AG04450 (cell line): Measurements from ENCODE around the gene KCTD18. TPM values are rescaled to one million over a fixed set of nuclear protein-coding genes. Genes with fewer than 3 reads are reported as not detected.

Source experiments
- CTCF ChIA-PET: fragments of 300-600, 350-600 bp; formaldehyde crosslinking; extraction: SDS; loops from one replicate; lab custom pipeline; 2022; ENCODE audit warnings: antibody characterized with exemption, inconsistent platforms; lab: Charles Lee
- POLR2A ChIA-PET: fragments of 350-600 bp; formaldehyde crosslinking; extraction: SDS; loops from one replicate; lab custom pipeline; 2021; ENCODE audit warnings: antibody characterized with exemption, inconsistent platforms; lab: Yijun Ruan, JAX
- DNase-seq: peaks from one replicate; pipeline ENCODE4 v3.0.0-alpha.2; 2011; ENCODE audit warnings: low read depth, low spot score
- H3K27ac ChIP-seq: one replicate; pipeline ENCODE4 v1.5.1; 2012; ENCODE audit warnings: low read depth, low read length, control low read depth
- H3K27me3 ChIP-seq: one replicate; pipeline ENCODE4 v1.6.0; 2012; ENCODE audit warnings: low read length; ENCODE audit not compliant: control insufficient read depth, insufficient read depth
- H3K4me3 ChIP-seq: 2 replicates; pipeline ENCODE4 v1.5.1; 2011; ENCODE audit warnings: mild to moderate bottlenecking, low read depth, low read length, control low read depth
- H3K9me3 ChIP-seq: 2 replicates; pipeline ENCODE4 v1.5.1; 2012; ENCODE audit warnings: low read length; ENCODE audit not compliant: control insufficient read depth, insufficient read depth
- polyA plus RNA-seq: library from polyadenylated mRNA; depleted of rRNA; stranded (reverse); fragments of >200 nt; gene quantifications from 2 replicates; pipeline ENCODE4 v1.2.3, GENCODE V29; 2011
- TF ChIP-seq, protein P1 (sequence below): IDR thresholded peaks from 2 replicates; pipeline ENCODE4 v1.5.1; 2011; ENCODE audit warnings: low read depth, low read length, control low read depth, inconsistent platforms

The KCTD18 gene
- polyA plus RNA-seq, 1 experiment = 13.8 TPM

DNA sequence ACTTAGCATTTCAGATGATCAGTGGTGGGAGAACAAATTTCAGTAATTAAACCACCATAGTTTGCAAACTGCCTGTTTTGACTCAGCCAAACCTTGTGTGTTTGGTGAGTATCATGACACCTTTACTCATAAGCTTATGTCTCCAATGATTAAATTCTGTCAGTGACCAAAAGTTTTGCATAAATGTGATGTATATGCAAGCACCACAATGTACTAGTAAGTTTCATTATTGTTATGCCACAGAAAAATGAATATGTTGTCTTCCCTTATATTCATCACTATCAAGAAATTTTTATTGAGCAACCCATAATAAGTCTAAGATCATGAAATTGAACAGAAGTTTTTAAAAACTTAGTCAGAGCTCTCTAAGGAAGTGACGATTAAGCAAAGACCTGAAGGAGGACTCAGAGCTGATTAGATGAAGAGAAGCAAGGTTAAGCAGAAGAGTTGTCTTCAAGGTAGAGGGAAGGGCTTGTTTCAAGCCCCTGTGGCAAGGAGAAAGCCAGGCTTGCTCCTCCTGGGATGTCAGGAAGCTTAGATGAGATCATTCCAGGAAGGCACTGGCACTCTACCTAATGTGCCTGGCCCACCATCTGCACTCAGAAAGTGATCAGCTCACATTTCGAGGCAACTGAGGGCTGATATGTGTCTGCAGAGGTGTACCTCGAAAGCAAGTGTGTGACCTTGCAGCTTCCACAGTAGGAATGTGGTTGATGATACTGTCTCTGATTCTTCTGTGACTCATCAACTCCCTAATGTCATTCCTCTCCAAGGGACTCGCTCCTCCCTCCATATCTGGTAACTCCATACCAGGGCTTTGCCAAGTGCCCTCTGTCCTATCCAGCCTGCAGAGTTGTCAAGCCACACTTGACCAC, 54.7 kb downstream of the KCTD18 start:
- H3K4me3 ChIP-seq = no peak overlapping the region
- no peak for DNase-seq
- CTCF ChIA-PET = interaction anchor here (1.0 to 1.2 kb wide), 2 partner anchors 16 to 482 kb away, joined by 3 to 4 read pairs; no protein-coding TSS in a partner anchor
- POLR2A ChIA-PET = no interaction called here
- H3K9me3 ChIP-seq = no peaks in the 10 kb centered on the region
- no peaks in the 10 kb centered on the region for H3K27me3 ChIP-seq
- peak overlapping the region; percentile 25 for H3K27ac ChIP-seq
- TF ChIP-seq, protein P1, sequence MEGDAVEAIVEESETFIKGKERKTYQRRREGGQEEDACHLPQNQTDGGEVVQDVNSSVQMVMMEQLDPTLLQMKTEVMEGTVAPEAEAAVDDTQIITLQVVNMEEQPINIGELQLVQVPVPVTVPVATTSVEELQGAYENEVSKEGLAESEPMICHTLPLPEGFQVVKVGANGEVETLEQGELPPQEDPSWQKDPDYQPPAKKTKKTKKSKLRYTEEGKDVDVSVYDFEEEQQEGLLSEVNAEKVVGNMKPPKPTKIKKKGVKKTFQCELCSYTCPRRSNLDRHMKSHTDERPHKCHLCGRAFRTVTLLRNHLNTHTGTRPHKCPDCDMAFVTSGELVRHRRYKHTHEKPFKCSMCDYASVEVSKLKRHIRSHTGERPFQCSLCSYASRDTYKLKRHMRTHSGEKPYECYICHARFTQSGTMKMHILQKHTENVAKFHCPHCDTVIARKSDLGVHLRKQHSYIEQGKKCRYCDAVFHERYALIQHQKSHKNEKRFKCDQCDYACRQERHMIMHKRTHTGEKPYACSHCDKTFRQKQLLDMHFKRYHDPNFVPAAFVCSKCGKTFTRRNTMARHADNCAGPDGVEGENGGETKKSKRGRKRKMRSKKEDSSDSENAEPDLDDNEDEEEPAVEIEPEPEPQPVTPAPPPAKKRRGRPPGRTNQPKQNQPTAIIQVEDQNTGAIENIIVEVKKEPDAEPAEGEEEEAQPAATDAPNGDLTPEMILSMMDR = no peak

DNA sequence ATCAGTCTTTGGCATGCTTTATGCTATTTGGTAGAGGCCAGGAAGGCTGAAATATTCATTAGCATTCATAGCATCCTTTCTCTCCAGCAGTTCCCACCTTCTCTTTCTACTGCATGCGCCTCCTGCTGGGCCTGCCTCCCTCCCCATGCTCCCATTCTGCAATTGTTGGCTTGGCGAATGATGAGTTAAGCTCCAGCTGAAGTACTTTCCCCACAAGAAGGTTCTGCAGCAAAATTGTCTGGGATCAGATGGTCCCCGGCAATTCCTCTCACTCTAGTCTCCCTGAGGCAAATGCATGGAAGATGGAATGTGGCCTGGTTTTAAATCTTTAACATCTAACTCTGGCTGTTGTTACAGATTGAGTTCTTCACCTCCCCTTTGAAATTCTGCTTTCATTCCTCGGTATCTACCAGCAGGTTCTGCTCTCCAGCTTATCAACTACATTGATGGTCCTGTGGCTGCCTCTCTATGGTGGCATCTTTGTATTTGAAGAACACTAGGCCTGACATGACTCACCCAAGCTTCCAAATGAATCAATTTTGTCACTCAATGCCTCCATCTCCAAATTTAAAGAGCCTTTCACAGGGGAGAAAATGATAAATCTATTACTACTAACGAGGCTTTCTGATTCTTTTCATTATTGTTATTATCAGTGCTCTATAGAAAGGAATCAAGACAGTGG, 55.9 kb downstream of the KCTD18 start:
- Histone ChIP-seq H3K4me3 (no peak overlapping the region), H3K9me3 (no peaks in the 10 kb centered on the region), H3K27ac (no peak overlapping the region), H3K27me3 (no peaks in the 10 kb centered on the region)
- TF ChIP-seq, protein P1 = no peak
- POLR2A ChIA-PET = no interaction called here
- no peak for DNase-seq
- CTCF ChIA-PET = interaction anchor here (1.1 to 1.2 kb wide), 2 partner anchors 27 to 480 kb away, joined by 3 read pairs; no protein-coding TSS in a partner anchor

DNA sequence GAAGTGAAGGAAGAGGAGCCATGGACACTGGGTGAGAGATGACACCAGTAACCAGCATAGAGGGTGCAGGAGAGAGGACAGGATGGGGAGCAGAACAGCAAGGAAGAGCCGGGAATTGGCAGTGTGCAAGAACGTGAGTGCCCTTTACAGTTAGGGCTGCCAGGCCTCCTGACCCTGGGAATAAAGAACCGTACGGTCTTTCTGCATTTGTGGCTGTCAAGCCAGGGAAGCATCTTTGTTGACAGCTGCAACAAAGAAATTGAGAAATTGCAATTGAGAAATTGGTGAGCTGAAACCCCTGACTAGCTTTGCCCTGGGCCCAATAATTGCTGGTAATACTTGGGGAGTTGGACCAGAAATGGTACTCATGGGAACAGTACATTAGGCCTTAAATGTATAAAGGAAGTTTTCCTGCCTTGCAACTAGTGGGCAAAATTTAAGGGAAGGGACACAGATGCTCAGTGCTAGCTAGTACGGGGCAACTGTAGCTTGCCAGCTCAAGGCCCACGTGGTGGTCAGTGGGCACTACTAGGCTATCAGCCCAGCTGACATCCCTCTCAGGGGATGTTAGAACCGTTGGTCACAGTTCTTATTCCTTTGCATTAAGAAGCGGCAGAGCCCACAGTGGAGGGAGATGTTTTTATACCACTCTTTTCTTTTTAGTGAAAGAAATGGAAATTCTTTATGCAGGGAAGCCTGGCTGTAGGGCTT, 56.6 kb downstream of the KCTD18 start:
- Histone ChIP-seq H3K27me3 (no peaks in the 10 kb centered on the region), H3K4me3 (no peak overlapping the region), H3K27ac (no peak overlapping the region), H3K9me3 (no peaks in the 10 kb centered on the region)
- POLR2A ChIA-PET = no interaction called here
- no peak for DNase-seq
- TF ChIP-seq, protein P1 = no peak
- CTCF ChIA-PET = interaction anchor here (1.1 kb wide), 1 partner anchor 28 kb away, joined by 3 read pairs; no protein-coding TSS in a partner anchor

DNA sequence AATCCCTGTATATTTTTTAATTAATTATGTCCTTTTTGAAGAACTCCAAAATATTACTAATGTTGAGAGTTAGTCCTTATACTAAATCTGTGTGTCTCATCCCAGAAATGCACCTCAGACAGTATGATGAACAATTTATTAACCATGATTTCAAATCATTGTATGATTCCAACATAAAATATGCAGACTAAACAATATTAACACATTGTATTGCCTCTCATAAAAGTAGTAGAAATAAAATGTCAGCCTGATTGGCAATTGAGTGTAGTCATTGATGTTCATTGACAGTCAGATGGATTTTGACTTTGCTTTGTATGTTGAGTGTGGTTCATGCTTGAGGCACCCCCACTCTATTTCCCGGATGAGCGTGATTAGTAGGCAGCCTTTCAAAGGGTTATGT, 57.5 kb downstream of the KCTD18 start:
- Histone ChIP-seq H3K27ac (no peak overlapping the region), H3K4me3 (no peak overlapping the region), H3K9me3 (no peaks in the 10 kb centered on the region), H3K27me3 (no peaks in the 10 kb centered on the region)
- CTCF ChIA-PET = no interaction called here
- no peak for DNase-seq
- POLR2A ChIA-PET = no interaction called here
- TF ChIP-seq, protein P1 = no peak
